NCI-H460 (cell line): ENCODE data around the gene SPTBN4. TPM values are rescaled to one million over a fixed set of nuclear protein-coding genes. Genes with fewer than 3 reads are reported as not detected.
A peak's percentile ranks its signal among the peaks of the same experiment; 100 is the strongest.

Experiments
- DNase-seq: peaks from one replicate; pipeline ENCODE4 v3.0.0-alpha.2; 2016; ENCODE audit warnings: low read depth; ENCODE audit errors: extremely low read depth
- total RNA-seq: library from RNA; depleted of rRNA; stranded (reverse); fragments of >200 nt; shearing (Covaris generic); gene quantifications from 2 replicates; pipeline ENCODE4 v1.2.3, GENCODE V29; 2014

Gene SPTBN4
- total RNA-seq, 1 experiment from 2014 or later: 0.82 TPM

DNA sequence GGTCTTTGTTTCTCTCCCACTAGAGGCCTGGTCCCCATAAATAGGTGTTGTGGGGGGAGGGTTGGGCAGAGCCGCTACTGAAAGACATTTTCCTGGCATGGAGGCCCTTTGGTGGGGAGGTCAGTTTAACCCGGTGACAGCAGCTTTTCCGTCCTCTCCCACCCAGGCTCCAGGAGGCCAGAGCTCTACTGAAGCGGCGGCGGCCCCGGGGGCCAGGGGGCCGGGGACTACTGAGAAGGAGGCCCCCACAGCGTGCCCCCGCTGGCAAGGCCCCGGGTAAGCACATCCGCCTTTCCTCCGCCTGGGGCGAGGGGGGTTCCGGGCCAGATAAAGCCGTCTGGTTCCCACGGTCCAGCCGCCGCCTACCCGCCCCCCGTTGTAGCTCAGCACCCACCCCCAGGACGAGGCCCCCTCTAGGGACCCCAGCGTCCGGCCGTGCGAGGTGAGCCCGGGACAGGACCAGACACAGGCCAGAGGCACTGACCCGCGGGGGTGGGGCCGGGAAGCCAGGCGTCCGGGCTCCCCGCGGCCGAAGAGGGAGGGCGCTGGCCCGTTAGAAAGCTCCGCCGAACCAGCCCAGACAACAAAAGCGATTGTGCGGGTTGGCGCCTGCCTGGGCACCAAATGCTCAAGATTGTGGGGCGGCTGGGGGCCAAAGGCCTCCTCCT, 133.2 kb downstream of the SPTBN4 start:
- DNase-seq: no peak

DNA sequence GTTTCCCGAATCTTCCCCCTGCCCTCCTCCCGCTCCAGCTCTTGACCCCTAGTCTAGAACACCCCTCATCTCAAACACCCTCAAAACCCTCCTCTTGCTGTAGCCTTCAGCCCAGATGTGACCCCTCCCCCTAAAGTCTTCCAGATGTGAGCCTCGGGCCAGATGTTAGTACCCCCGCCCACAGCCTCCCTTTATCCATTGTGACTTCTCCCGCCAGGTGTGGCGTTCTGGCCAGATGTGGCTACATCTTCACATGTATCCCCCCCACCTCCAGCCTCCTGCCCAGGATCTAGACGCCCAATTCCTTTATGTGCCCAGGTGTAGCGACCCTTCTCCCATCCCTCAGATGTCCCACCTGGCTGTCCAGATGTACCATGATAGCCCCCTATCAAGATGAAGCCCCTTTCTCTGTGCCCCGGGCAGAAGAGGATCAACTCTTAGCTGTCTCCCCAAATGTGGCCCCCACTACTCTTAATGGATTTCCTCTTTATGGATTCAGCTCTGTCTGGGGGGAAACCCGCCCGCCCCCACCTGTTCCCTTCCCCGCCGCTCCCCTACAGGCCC, 133.9 kb downstream of the SPTBN4 start:
- no peak for DNase-seq

DNA sequence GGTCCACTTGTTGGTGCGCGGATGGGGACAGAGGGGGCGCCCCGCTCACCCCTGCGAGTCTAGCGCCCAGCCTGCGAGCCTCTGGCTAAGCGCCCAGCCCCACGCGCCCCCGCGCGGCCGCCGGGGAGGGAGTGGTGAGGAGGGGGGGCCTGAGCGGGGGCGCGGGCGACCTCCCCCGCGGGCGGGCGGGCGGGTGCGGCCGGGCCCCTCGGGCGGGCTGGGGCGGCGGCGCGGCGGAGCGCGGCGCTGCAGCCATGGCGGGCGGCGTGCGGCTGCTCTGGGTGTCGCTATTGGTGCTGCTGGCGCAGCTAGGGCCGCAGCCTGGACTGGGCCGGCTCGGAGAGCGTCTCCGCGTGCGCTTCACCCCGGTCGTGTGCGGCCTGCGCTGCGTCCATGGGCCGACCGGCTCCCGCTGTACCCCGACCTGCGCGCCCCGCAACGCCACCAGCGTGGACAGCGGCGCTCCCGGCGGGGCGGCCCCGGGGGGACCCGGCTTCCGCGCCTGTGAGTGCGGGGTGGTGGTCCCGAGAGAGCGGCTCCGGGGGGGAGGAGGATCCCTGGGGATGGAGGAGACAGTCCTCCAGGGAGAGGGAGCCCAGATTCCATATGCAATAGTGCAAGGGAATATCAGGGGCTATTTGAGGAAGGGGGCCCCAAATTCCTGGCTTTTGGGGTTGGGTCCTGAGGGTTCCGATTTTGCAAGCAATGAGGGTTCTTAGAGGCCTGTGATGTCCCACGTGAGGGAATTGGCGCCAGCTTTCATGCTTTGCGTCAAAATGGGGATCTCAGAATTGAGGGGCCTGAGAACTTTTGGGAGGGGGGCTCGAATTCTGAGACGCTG, 134.6 kb downstream of the SPTBN4 start, which contains the start of gene LTBP4:
LTBP4 (plus strand) TSS at position 236 of the 841 bp plus-strand sequence; CDS start at position 255, 19 bp downstream.
- no peak for DNase-seq

DNA sequence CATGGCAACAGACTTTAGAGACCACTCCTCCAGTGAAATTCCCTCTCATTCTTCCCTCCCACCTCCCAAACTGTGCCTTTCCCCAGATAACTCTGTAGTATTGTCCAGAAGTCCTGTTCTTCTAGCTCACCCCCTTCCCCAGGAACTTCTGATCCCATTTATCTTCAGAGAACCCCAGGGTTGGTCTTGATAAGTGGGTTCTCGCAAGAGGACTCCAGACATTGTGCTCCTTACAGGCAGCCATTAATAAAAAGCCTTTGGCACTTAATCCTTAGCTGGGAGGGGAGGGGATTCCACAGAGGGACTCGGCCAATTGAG, 136.2 kb downstream of the SPTBN4 start:
- no peak for DNase-seq

DNA sequence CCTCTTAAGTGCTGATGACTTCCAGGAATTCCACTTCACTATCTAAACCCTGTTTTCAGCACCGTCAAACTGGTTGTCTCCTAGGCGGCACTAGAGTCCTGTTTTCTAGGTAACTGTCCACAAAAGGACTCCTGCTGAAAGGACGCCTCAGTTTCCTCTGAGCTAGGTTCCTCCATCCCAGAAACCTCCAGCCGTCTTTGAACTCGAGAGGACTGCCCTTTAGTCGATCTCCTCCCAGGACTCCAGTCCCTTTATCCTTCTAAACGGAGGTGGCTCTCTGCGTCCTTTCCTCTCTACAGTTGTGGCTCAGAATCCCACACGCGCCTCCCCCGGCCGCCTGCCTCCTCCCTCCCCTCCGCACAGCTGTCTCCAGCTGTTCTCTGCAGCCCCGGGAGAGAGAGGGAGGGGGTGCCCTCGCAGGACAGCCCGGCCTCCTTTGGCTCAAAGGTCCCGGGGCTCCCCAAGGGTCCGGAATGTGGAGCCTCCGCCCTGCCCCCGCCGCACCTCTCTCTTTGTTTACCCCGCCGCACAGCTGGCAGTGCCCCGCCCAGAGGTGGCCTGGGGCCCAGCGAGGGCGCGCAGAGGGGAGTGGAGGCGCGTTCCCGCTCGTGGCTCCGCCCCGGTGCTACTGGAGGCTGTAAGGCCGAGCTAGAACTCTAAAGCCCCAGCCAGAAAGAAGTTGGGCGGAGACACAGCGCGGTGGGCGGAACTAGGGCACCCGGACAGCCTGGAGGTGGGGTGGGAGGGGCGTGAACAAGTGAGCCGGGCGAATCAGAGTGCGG, 136.8 kb downstream of the SPTBN4 start:
- peak; percentile 96 for DNase-seq

GRCh38 chr19:40604171-40604646, 137.4 kb downstream of the SPTBN4 start:
- DNase-seq: no peak

- no peak for DNase-seq
Measured at GRCh38 chr19:40604647-40605215, 137.9 kb downstream of the SPTBN4 start.

DNA sequence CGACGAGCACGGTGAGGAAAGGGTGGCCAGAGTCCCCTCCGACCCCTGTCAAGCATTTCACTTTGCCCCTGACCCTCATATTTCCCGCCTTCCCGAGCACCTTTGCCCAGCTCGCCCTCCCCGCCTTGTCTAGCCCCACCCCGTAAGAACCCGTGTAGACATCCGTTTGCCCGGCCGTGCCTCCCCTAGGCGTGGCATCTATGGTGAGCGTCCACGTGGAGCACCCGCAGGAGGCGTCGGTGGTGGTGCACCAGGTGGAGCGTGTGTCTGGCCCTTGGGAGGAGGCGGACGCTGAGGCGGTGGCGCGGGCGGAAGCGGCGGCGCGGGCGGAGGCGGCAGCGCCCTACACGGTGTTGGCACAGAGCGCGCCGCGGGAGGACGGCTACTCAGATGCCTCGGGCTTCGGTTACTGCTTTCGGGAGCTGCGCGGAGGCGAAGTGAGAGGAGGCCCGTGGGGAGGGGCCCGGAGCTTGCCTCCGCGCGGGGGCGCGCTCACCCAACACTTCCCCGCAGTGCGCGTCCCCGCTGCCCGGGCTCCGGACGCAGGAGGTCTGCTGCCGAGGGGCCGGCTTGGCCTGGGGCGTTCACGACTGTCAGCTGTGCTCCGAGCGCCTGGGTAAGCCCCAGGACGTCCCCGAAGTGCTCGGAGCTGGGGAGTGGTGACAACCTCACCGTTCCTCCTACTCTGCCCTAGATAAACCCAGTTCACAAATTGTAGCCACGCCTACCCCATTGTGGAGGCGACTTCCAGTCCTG, 138.6 kb downstream of the SPTBN4 start:
- peak; percentile 65 for DNase-seq

GRCh38 chr19:40607311-40608239, 140.8 kb downstream of the SPTBN4 start:
- no peak for DNase-seq

DNA sequence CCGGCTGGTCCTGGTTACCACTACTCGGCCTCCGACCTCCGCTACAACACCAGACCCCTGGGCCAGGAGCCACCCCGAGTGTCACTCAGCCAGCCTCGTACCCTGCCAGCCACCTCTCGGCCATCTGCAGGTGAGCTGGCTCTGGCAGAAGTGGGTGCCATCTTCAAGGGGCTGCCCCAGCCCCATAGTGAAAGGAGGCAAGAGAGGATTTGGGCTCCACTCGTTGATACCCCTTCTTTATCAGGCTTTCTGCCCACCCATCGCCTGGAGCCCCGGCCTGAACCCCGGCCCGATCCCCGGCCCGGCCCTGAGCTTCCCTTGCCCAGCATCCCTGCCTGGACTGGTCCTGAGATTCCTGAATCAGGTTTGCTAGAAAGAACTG, 141.4 kb downstream of the SPTBN4 start:
- DNase-seq: no peak

- no peak for DNase-seq
Measured at GRCh38 chr19:40608957-40609356, 142.2 kb downstream of the SPTBN4 start.

- DNase-seq: peak; percentile 89
Measured at GRCh38 chr19:40609561-40610395, 143.0 kb downstream of the SPTBN4 start.

DNA sequence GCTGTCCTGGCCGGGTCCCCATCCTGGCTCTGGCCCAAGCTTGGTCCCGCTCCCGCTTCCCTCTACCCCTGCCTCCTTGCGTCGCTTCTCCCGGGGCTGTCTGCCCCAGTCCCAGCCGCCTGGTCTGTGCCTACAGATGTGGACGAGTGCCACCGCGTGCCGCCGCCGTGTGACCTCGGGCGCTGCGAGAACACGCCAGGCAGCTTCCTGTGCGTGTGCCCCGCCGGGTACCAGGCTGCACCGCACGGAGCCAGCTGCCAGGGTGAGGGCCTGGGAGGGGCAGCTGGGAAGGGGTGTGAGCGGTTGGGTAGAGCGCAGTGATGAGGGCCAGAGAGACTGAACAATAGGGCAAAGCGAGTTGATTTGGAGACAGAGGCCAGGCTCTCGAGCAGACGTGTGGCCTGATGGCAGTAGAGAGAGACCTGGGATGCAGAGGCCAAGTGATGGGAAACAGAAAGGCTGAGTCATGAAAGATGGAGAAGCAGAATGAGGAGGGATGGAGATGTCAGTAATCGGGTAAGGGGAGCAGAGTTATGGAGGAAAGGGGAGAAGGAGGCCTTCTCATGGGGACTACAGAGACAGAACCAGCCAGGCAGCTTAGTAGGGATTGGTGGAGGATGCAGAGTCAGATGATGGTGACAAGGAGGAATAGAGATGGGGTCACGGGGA, 143.7 kb downstream of the SPTBN4 start:
- no peak for DNase-seq

DNA sequence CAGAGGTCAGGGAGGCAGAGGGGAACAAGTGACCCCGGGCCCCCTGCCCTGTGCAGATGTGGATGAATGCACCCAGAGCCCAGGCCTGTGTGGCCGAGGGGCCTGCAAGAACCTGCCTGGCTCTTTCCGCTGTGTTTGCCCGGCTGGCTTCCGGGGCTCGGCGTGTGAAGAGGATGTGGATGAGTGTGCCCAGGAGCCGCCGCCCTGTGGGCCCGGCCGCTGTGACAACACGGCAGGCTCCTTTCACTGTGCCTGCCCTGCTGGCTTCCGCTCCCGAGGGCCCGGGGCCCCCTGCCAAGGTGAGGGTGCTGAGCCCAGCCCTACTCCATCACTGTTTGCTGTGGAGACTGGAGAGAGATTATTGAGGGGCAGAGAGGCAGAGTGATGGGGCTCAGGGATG, 144.3 kb downstream of the SPTBN4 start:
- no peak for DNase-seq

- no peak for DNase-seq
Measured at GRCh38 chr19:40611900-40612698, 145.3 kb downstream of the SPTBN4 start.
